Measurements from ENCODE around the gene HIPK4.

HIPK4 gene

GRCh38 chr19:40365613-40366401, 24.2 kb downstream of the HIPK4 start:
- DNase-seq, result peak; percentile 64 to 68

GRCh38 chr19:40365010-40365409, 25.0 kb downstream of the HIPK4 start:
- no peak for DNase-seq

- DNase-seq, result no peak
Observed at GRCh38 chr19:40363069-40363468, 26.9 kb downstream of the HIPK4 start.

- DNase-seq, result no peak
Observed at GRCh38 chr19:40362160-40362559, 27.8 kb downstream of the HIPK4 start.

- DNase-seq, result no peak
Observed at GRCh38 chr19:40360708-40361241, 29.2 kb downstream of the HIPK4 start.

- no peak for DNase-seq
Observed at GRCh38 chr19:40360020-40360707, 29.8 kb downstream of the HIPK4 start.

- no peak for DNase-seq
Observed at GRCh38 chr19:40358773-40359172, 31.2 kb downstream of the HIPK4 start.

GRCh38 chr19:40357640-40358039, 32.3 kb downstream of the HIPK4 start:
- no peak for DNase-seq

GRCh38 chr19:40356681-40357595, 33.0 kb downstream of the HIPK4 start:
- DNase-seq, result no peak

- no peak for DNase-seq
Observed at GRCh38 chr19:40355975-40356680, 33.9 kb downstream of the HIPK4 start.

- DNase-seq, result no peak
Observed at GRCh38 chr19:40348961-40349507, 40.9 kb downstream of the HIPK4 start.

GRCh38 chr19:40348125-40348913, 41.7 kb downstream of the HIPK4 start, which contains the start of the genes C19orf47 and PLD3:
Gene C19orf47 (minus strand): TSS chr19:40348397. CDS start chr19:40341857, 6,540 bp downstream.
Gene PLD3 (plus strand): TSS chr19:40348695. CDS start chr19:40366484, 17,789 bp downstream.
- DNase-seq, result peak; percentile 96 to 99

- DNase-seq, result no peak
Observed at GRCh38 chr19:40344422-40344821, 45.6 kb downstream of the HIPK4 start.

- no peak for DNase-seq
Observed at GRCh38 chr19:40342644-40343311, 47.2 kb downstream of the HIPK4 start.

GRCh38 chr19:40341601-40342482, 48.1 kb downstream of the HIPK4 start:
- no peak for DNase-seq

GRCh38 chr19:40339018-40339728, 50.8 kb downstream of the HIPK4 start:
- DNase-seq, result no peak

GRCh38 chr19:40337594-40337993, 52.4 kb downstream of the HIPK4 start:
- DNase-seq, result no peak

GRCh38 chr19:40337107-40337506, 52.9 kb downstream of the HIPK4 start:
- no peak for DNase-seq

- no peak for DNase-seq
Observed at GRCh38 chr19:40336601-40336900, 53.4 kb downstream of the HIPK4 start.
